Activated T-cell treated with anti-CD3 and anti-CD28 coated beads for 1 hour (primary cell): ENCODE data around the gene PIP5KL1.

ENCODE experiments used
- DNase-seq: peaks from one replicate; pipeline ENCODE4 v3.0.0-alpha.2; 2020; ENCODE audit warnings: low read depth

The PIP5KL1 gene

GRCh38 chr9:127873223-127873691 lies 57.3 kb downstream of the PIP5KL1 start:
- DNase-seq: no peak

GRCh38 chr9:127872369-127873222 lies 58.0 kb downstream of the PIP5KL1 start:
- DNase-seq: no peak

- DNase-seq: no peak
Observed at GRCh38 chr9:127871531-127871930, 59.0 kb downstream of the PIP5KL1 start.

DNA sequence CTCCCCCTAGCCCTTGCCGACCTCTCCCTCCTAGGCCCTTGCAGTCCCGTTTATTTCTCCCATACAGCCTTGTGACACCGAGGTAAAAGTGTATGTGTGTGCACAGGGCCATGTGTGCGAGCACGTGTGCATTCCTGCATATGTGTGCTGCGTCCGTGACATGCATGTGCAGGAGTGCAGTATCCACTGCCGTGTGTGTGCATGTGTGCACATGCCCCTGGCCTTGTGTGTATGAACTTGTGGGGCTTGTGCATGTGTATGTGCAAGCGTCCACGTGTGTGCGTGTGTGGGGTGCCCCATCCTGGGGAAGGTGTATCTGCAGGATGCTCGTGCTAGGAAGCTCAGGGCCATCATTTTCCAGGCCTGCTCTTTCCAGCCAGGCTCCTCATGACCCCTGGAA lies 59.7 kb downstream of the PIP5KL1 start:
- DNase-seq: no peak
